A549 (cell line): ENCODE measurements around the gene UBE2O. TPM values are rescaled to one million over a fixed set of nuclear protein-coding genes. Genes with fewer than 3 reads are reported as not detected.

Experiments
- ATAC-seq, 2 experiments: fragments of 200-7000 bp in 1 of 2; fragments of >200 bp in 1 of 2; cut with Nextera tagmentation in 1 of 2; cut with Tn5 transposase in 1 of 2; 3 replicates each; pipeline versions ENCODE4 v1.8.0 to v1.9.1; 2018 to 2020; ENCODE audit warnings: mild to moderate bottlenecking in 1 of 2, moderate library complexity in 1 of 2
- CTCF ChIA-PET: fragments of 300-600 bp; sonication (Branson Sonifier 250); formaldehyde crosslinking; extraction: SDS; loops from one replicate; lab custom pipeline; 2021; ENCODE audit warnings: antibody characterized with exemption, inconsistent platforms; lab: Yijun Ruan, JAX
- POLR2A ChIA-PET: fragments of 350-600 bp; formaldehyde crosslinking; extraction: SDS; loops from one replicate; lab custom pipeline; 2021; ENCODE audit warnings: antibody characterized with exemption, inconsistent platforms; lab: Yijun Ruan, JAX
- DNase-seq, 2 experiments: peaks; one replicate each; pipeline versions ENCODE4 v3.0.0 to v3.0.0-alpha.2; 2011 to 2016; ENCODE audit warnings: low read depth in 1 of 2, low spot score in 1 of 2
- FAIRE-seq: peaks from 2 replicates; lab custom pipeline; 2011; peaks lifted over from hg19 to GRCh38; lab: Jason Lieb, UNC
- H3K27ac ChIP-seq, 2 experiments: fragments of >200 bp; sonication (Bioruptor Twin); formaldehyde crosslinking; 3 replicates each; pipeline ENCODE4 v1.5.1; 2016 to 2017
- H3K4me1 ChIP-seq: fragments of >200 bp; sonication (Bioruptor Twin); formaldehyde crosslinking; 3 replicates; pipeline ENCODE4 v1.6.1; 2016
- H3K4me2 ChIP-seq: fragments of >200 bp; sonication (Bioruptor Twin); formaldehyde crosslinking; 3 replicates; pipeline ENCODE4 v1.6.1; 2016
- H3K4me3 ChIP-seq: fragments of >200 bp; sonication (Bioruptor Twin); formaldehyde crosslinking; 3 replicates; pipeline ENCODE4 v1.5.1; 2016
- H3K9me3 ChIP-seq: fragments of >200 bp; sonication (Bioruptor Twin); formaldehyde crosslinking; 3 replicates; pipeline ENCODE4 v1.6.1; 2016
- BHLHE40 ChIP-seq: IDR thresholded peaks from 2 replicates; pipeline ENCODE4 v1.6.1; 2012; ENCODE audit warnings: low read depth, low read length, inconsistent platforms
- CEBPB ChIP-seq, 2 experiments: fragments of >200 bp in 1 of 2; sonication (Bioruptor Twin) in 1 of 2; formaldehyde crosslinking in 1 of 2; IDR thresholded peaks; 2 replicates each; pipeline ENCODE4 v1.6.1; 2012 to 2016
- CTCF ChIP-seq: fragments of >200 bp; sonication (Bioruptor Twin); formaldehyde crosslinking; IDR thresholded peaks from 3 replicates; pipeline ENCODE4 v1.5.1; 2016
- ELK1 ChIP-seq: fragments of 150-350 bp; IDR thresholded peaks from 2 replicates; pipeline ENCODE4 v1.6.1; 2014; ENCODE audit warnings: low read depth, mild to moderate bottlenecking, low read length
- EP300 ChIP-seq, 2 experiments: fragments of >200 bp; sonication (Bioruptor Twin); formaldehyde crosslinking; IDR thresholded peaks; 2 replicates in 1 of 2; 3 replicates in 1 of 2; pipeline ENCODE4 v1.6.1; 2016 to 2017
- FOSB ChIP-seq: fragments of 250-450 bp; sonication (Bioruptor Pico); IDR thresholded peaks from 2 replicates; pipeline ENCODE4 v1.5.0; 2020; ENCODE audit warnings: mild to moderate bottlenecking, moderate library complexity
- FOXS1 ChIP-seq: fragments of 250-450 bp; sonication (Bioruptor Pico); IDR thresholded peaks from 2 replicates; pipeline ENCODE4 v1.5.0; 2020; ENCODE audit warnings: mild to moderate bottlenecking, moderate library complexity
- HDAC2 ChIP-seq: fragments of 200-600 bp; sonication (generic); IDR thresholded peaks from 2 replicates; pipeline ENCODE4 v1.6.1; 2016
- HMGXB4 ChIP-seq: fragments of 250-450 bp; sonication (Bioruptor Pico); IDR thresholded peaks from 2 replicates; pipeline ENCODE4 v1.5.0; 2021; ENCODE audit warnings: mild to moderate bottlenecking, moderate library complexity, borderline replicate concordance
- HOXA7 ChIP-seq: fragments of 250-450 bp; sonication (Bioruptor Pico); IDR thresholded peaks from 2 replicates; pipeline ENCODE4 v1.5.0; 2020; ENCODE audit warnings: mild to moderate bottlenecking, moderate library complexity
- HOXB5 ChIP-seq: fragments of 250-450 bp; sonication (Bioruptor Pico); IDR thresholded peaks from 2 replicates; pipeline ENCODE4 v1.5.0; 2020; ENCODE audit warnings: mild to moderate bottlenecking, moderate library complexity
- MAX ChIP-seq: IDR thresholded peaks from 2 replicates; pipeline ENCODE4 v1.6.1; 2012
- NFE2L2 ChIP-seq: fragments of 150-350 bp; conservative IDR thresholded peaks from 2 replicates; pipeline ENCODE4 v1.6.1; 2014; ENCODE audit warnings: low read length
- NPAS2 ChIP-seq: fragments of 250-450 bp; sonication (Bioruptor Pico); IDR thresholded peaks from 2 replicates; pipeline ENCODE4 v1.8.0; 2022; ENCODE audit warnings: mild to moderate bottlenecking, moderate library complexity, borderline replicate concordance
- NR3C1 ChIP-seq: fragments of >200 bp; sonication (Bioruptor Twin); formaldehyde crosslinking; IDR thresholded peaks from 3 replicates; pipeline ENCODE4 v1.6.1; 2017
- POLR2AphosphoS2 ChIP-seq: conservative IDR thresholded peaks from 2 replicates; pipeline ENCODE4 v1.6.1; 2012; ENCODE audit warnings: low read length, improper control_type of control experiment, inconsistent platforms
- RAD21 ChIP-seq, 2 experiments: fragments of >200 bp in 1 of 2; sonication (Bioruptor Twin) in 1 of 2; formaldehyde crosslinking in 1 of 2; IDR thresholded peaks in 1 of 2; conservative IDR thresholded peaks in 1 of 2; 2 replicates in 1 of 2; 3 replicates in 1 of 2; pipeline ENCODE4 v1.6.1; 2012 to 2018; ENCODE audit warnings: inconsistent platforms in 1 of 2
- REST ChIP-seq: fragments of 200-600 bp; sonication (generic); IDR thresholded peaks from 2 replicates; pipeline ENCODE4 v1.6.1; 2016; ENCODE audit warnings: antibody characterized with exemption, mild to moderate bottlenecking, moderate library complexity
- RFX5 ChIP-seq: fragments of 450-650 bp; IDR thresholded peaks from 2 replicates; pipeline ENCODE4 v1.7.1; 2014; ENCODE audit warnings: antibody characterized with exemption, mild to moderate bottlenecking, moderate library complexity
- RNF2 ChIP-seq: fragments of 200-600 bp; sonication (generic); IDR thresholded peaks from 2 replicates; pipeline ENCODE4 v1.6.1; 2016; ENCODE audit warnings: low read depth, mild to moderate bottlenecking, antibody characterized with exemption, moderate library complexity, borderline replicate concordance
- SMC3 ChIP-seq: fragments of >200 bp; sonication (Bioruptor Twin); formaldehyde crosslinking; IDR thresholded peaks from 3 replicates; pipeline ENCODE4 v1.6.1; 2018; ENCODE audit warnings: inconsistent platforms
- TFCP2L1 ChIP-seq: fragments of 250-450 bp; sonication (Bioruptor Pico); IDR thresholded peaks from 2 replicates; pipeline ENCODE4 v1.5.0; 2021; ENCODE audit warnings: mild to moderate bottlenecking
- TP53 ChIP-seq: fragments of 250-450 bp; sonication (Bioruptor Pico); IDR thresholded peaks from 2 replicates; pipeline ENCODE4 v1.5.0; 2021; ENCODE audit warnings: mild to moderate bottlenecking, moderate library complexity
- ZFP36 ChIP-seq: fragments of 450-650 bp; IDR thresholded peaks from 2 replicates; pipeline ENCODE4 v1.6.1; 2014; ENCODE audit warnings: borderline replicate concordance; ENCODE audit not compliant: partially characterized antibody
- ZNF302 ChIP-seq: fragments of 250-450 bp; sonication (Bioruptor Pico); IDR thresholded peaks from 2 replicates; pipeline ENCODE4 v1.9.0; 2021; ENCODE audit warnings: inconsistent platforms, mild to moderate bottlenecking, moderate library complexity
- WGBS: methylation state at CpG from one replicate; pipeline ENCODE4 v1.1.6; 2017; ENCODE audit errors: missing lambda C conversion rate; 5-methylcytosine and 5-hydroxymethylcytosine counted together
- polyA plus RNA-seq, 4 experiments: library from polyadenylated mRNA; depleted of rRNA in 3 of 4; stranded (reverse); fragments of >200 nt; fragmentation: RNase III in 1 of 4; extraction: RNeasy Plus Mini Kit Qiagen cat#74134 plus additional on column Dnase treatment in 1 of 4; gene quantifications; 2 replicates in 3 of 4; 3 replicates in 1 of 4; pipeline ENCODE4 v1.2.3, GENCODE V29; 2011 to 2017

UBE2O gene
- polyA plus RNA-seq, 2 of the 4 experiments (the other 2 are of a cell fraction), result 22.0 to 25.7 TPM

GRCh38 chr17:76369379-76369778 is 83.6 kb downstream of the UBE2O start:
- ChIA-PET CTCF (interaction anchor here (1.3 to 29.4 kb wide), 11 partner anchors 11 to 138 kb away, joined by 3 to 899 read pairs (median 8); partner anchors contain the start of genes PRPSAP1, QRICH2 and SPHK1), POLR2A (interaction anchor here (2.2 kb wide), 1 partner anchor 16 kb away, joined by 10 read pairs; the partner anchor contains the start of gene PRPSAP1)
- no peak for TF ChIP-seq CEBPB (IDR thresholded peaks at IDR 0.05)
- no peak for TF ChIP-seq CTCF
- no peak for TF ChIP-seq RNF2
- TF ChIP-seq ZNF302 (CRISPR knock-in tag), result no peak
- TF ChIP-seq NR3C1, result no peak
- TF ChIP-seq HMGXB4, result no peak
- TF ChIP-seq EP300 (IDR thresholded peaks at IDR 0.05), result no peak
- no peak for TF ChIP-seq RAD21 (conservative IDR thresholded peaks at IDR 0.05 in 1 of 2, IDR thresholded peaks at IDR 0.05 in 1 of 2)
- no peak for TF ChIP-seq FOXS1 (CRISPR knock-in tag)
- TF ChIP-seq ELK1, result no peak
- no peak for TF ChIP-seq MAX
- no peak for TF ChIP-seq ZFP36
- TF ChIP-seq HOXA7, result no peak
- Histone ChIP-seq H3K27ac (no peak overlapping the region), H3K4me2 (no peak overlapping the region), H3K9me3 (no peaks in the 10 kb centered on the region), H3K4me3 (no peak overlapping the region), H3K4me1 (peaks cover 6% of the 10 kb centered on the region; the same call in 2 of the 3 replicates)
- no peak for DNase-seq
- no peak for FAIRE-seq
- no peak for ATAC-seq
- WGBS, result 85% methylated on average over 10 of the region's 10 CpGs

GRCh38 chr17:76368545-76368944 is 84.4 kb downstream of the UBE2O start:
- peaks cover 6% of the 10 kb centered on the region; the same call in 2 of the 3 replicates for H3K4me1 ChIP-seq
- no peak for ATAC-seq
- no peak for DNase-seq
- no peak for FAIRE-seq
- H3K4me2 ChIP-seq, result no peak overlapping the region
- H3K9me3 ChIP-seq, result no peaks in the 10 kb centered on the region
- ChIA-PET CTCF (interaction anchor here (1.3 to 29.4 kb wide), 5 partner anchors 10 to 98 kb away, joined by 3 to 899 read pairs (median 21); partner anchors contain the start of genes PRPSAP1 and SPHK1), POLR2A (no interaction called here)
- WGBS, result 89% methylated on average over 10 of the region's 11 CpGs
- no peak overlapping the region for H3K27ac ChIP-seq
- no peak overlapping the region for H3K4me3 ChIP-seq
- TF ChIP-seq HDAC2, result no peak
- TF ChIP-seq ELK1, result no peak
- no peak for TF ChIP-seq NFE2L2
- no peak for TF ChIP-seq SMC3
- no peak for TF ChIP-seq TFCP2L1
- TF ChIP-seq CTCF, result no peak
- TF ChIP-seq BHLHE40, result no peak
- TF ChIP-seq TP53 (CRISPR knock-in tag), result no peak
- no peak for TF ChIP-seq RAD21 (conservative IDR thresholded peaks at IDR 0.05 in 1 of 2, IDR thresholded peaks at IDR 0.05 in 1 of 2)
- no peak for TF ChIP-seq RFX5
- TF ChIP-seq HOXB5, result no peak
- TF ChIP-seq ZNF302 (CRISPR knock-in tag), result no peak
- TF ChIP-seq NPAS2 (CRISPR knock-in tag), result no peak
- no peak for TF ChIP-seq REST
- TF ChIP-seq POLR2AphosphoS2, result no peak
- TF ChIP-seq FOSB (CRISPR knock-in tag), result no peak
